ENCODE data around the gene SPATA17. TPM values are rescaled to one million over a fixed set of nuclear protein-coding genes. Genes with fewer than 3 reads are reported as not detected.

The SPATA17 gene
- total and polyA plus RNA-seq, 2 experiments from 2014 or later: 1.2 to 3.5 TPM

DNA sequence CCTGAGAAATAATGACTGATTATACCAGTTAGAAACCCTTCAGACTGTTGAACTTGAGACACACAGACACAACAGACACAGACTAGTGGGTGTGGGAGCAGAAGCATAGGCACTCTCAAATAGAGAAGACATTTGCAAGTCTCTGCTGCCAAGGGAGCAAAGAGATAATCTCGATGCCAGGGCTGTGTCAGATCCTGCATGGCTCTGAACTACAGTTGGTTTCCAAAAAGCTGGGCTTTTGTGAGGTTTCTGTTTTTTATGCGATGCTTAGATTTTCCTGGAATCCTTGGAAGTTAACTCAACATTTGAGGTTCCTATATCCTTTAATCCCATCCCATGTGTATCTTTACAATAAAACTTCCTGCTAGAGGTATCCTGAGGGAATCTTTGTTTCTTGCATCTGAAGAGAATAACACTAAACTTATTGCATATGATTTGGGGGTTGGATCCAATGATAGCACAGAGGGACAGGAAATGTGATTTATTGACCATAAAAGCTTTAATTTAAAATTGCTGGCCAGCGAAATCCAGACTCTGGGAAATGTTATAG lies 236.4 kb downstream of the SPATA17 start:
- no peaks in the 10 kb centered on the region for H3K36me3 Mint-ChIP-seq (ENCODE audit: low read depth)
- peaks cover 2% of the 10 kb centered on the region for H3K27me3 Mint-ChIP-seq (ENCODE audit: insufficient read depth, low read depth, poor library complexity)
- peaks cover 6% of the 10 kb centered on the region; the same call in 2 of the 3 replicates for H3K4me1 Mint-ChIP-seq
- no peaks in the 10 kb centered on the region for H3K9me3 Mint-ChIP-seq
- Histone ChIP-seq H3K4me3 (no peak overlapping the region), H3K4me1 (ENCODE audit: insufficient read depth) (no peaks in the 10 kb centered on the region), H3K9me2 (ENCODE audit: insufficient read depth) (no peaks in the 10 kb centered on the region), H3K27me3 (ENCODE audit: insufficient read depth) (no peaks in the 10 kb centered on the region), H2AFZ (no peak overlapping the region), H3K4me2 (no peak overlapping the region), H3K36me3 (ENCODE audit: insufficient read depth) (no peaks in the 10 kb centered on the region), H3K27ac (ENCODE audit: low read depth) (no peak overlapping the region), H3K79me2 (replicated peaks; ENCODE audit: insufficient read depth) (no peaks in the 10 kb centered on the region), H4K20me1 (replicated peaks; ENCODE audit: insufficient read depth) (no peaks in the 10 kb centered on the region), H3F3A (replicated peaks; ENCODE audit: low read depth) (no peaks in the 10 kb centered on the region)
- no peak overlapping the region for H3K27ac Mint-ChIP-seq
- ATAC-seq (no peak), DNase-seq (ENCODE audit: low spot score) (no peak)
- TF ChIP-seq, protein P1, sequence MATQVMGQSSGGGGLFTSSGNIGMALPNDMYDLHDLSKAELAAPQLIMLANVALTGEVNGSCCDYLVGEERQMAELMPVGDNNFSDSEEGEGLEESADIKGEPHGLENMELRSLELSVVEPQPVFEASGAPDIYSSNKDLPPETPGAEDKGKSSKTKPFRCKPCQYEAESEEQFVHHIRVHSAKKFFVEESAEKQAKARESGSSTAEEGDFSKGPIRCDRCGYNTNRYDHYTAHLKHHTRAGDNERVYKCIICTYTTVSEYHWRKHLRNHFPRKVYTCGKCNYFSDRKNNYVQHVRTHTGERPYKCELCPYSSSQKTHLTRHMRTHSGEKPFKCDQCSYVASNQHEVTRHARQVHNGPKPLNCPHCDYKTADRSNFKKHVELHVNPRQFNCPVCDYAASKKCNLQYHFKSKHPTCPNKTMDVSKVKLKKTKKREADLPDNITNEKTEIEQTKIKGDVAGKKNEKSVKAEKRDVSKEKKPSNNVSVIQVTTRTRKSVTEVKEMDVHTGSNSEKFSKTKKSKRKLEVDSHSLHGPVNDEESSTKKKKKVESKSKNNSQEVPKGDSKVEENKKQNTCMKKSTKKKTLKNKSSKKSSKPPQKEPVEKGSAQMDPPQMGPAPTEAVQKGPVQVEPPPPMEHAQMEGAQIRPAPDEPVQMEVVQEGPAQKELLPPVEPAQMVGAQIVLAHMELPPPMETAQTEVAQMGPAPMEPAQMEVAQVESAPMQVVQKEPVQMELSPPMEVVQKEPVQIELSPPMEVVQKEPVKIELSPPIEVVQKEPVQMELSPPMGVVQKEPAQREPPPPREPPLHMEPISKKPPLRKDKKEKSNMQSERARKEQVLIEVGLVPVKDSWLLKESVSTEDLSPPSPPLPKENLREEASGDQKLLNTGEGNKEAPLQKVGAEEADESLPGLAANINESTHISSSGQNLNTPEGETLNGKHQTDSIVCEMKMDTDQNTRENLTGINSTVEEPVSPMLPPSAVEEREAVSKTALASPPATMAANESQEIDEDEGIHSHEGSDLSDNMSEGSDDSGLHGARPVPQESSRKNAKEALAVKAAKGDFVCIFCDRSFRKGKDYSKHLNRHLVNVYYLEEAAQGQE (IDR thresholded peaks at IDR 0.05; ENCODE audit: unreplicated experiment): no peak
- no peak for TF ChIP-seq ZNF114 (CRISPR knock-in tag; IDR thresholded peaks at IDR 0.05)
- no peak for TF ChIP-seq POLR2AphosphoS5 (IDR thresholded peaks at IDR 0.05; ENCODE audit: low read depth)
- TF ChIP-seq ETS1 (IDR thresholded peaks at IDR 0.05): no peak
- no peak for TF ChIP-seq STAT1 (IDR thresholded peaks at IDR 0.05; ENCODE audit: unreplicated experiment)
- no peak for TF ChIP-seq ZNF331 (CRISPR knock-in tag; IDR thresholded peaks at IDR 0.05; ENCODE audit: low read depth)
- no peak for TF ChIP-seq JUNB (IDR thresholded peaks at IDR 0.05; ENCODE audit: unreplicated experiment)
- no peak for TF ChIP-seq EZH2 (IDR thresholded peaks at IDR 0.05; ENCODE audit: low read depth, unreplicated experiment)
- TF ChIP-seq, protein P2, sequence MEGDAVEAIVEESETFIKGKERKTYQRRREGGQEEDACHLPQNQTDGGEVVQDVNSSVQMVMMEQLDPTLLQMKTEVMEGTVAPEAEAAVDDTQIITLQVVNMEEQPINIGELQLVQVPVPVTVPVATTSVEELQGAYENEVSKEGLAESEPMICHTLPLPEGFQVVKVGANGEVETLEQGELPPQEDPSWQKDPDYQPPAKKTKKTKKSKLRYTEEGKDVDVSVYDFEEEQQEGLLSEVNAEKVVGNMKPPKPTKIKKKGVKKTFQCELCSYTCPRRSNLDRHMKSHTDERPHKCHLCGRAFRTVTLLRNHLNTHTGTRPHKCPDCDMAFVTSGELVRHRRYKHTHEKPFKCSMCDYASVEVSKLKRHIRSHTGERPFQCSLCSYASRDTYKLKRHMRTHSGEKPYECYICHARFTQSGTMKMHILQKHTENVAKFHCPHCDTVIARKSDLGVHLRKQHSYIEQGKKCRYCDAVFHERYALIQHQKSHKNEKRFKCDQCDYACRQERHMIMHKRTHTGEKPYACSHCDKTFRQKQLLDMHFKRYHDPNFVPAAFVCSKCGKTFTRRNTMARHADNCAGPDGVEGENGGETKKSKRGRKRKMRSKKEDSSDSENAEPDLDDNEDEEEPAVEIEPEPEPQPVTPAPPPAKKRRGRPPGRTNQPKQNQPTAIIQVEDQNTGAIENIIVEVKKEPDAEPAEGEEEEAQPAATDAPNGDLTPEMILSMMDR (conservative IDR thresholded peaks at IDR 0.05; ENCODE audit: low read depth in 2 of 2): no peak
- TF ChIP-seq, protein P3, sequence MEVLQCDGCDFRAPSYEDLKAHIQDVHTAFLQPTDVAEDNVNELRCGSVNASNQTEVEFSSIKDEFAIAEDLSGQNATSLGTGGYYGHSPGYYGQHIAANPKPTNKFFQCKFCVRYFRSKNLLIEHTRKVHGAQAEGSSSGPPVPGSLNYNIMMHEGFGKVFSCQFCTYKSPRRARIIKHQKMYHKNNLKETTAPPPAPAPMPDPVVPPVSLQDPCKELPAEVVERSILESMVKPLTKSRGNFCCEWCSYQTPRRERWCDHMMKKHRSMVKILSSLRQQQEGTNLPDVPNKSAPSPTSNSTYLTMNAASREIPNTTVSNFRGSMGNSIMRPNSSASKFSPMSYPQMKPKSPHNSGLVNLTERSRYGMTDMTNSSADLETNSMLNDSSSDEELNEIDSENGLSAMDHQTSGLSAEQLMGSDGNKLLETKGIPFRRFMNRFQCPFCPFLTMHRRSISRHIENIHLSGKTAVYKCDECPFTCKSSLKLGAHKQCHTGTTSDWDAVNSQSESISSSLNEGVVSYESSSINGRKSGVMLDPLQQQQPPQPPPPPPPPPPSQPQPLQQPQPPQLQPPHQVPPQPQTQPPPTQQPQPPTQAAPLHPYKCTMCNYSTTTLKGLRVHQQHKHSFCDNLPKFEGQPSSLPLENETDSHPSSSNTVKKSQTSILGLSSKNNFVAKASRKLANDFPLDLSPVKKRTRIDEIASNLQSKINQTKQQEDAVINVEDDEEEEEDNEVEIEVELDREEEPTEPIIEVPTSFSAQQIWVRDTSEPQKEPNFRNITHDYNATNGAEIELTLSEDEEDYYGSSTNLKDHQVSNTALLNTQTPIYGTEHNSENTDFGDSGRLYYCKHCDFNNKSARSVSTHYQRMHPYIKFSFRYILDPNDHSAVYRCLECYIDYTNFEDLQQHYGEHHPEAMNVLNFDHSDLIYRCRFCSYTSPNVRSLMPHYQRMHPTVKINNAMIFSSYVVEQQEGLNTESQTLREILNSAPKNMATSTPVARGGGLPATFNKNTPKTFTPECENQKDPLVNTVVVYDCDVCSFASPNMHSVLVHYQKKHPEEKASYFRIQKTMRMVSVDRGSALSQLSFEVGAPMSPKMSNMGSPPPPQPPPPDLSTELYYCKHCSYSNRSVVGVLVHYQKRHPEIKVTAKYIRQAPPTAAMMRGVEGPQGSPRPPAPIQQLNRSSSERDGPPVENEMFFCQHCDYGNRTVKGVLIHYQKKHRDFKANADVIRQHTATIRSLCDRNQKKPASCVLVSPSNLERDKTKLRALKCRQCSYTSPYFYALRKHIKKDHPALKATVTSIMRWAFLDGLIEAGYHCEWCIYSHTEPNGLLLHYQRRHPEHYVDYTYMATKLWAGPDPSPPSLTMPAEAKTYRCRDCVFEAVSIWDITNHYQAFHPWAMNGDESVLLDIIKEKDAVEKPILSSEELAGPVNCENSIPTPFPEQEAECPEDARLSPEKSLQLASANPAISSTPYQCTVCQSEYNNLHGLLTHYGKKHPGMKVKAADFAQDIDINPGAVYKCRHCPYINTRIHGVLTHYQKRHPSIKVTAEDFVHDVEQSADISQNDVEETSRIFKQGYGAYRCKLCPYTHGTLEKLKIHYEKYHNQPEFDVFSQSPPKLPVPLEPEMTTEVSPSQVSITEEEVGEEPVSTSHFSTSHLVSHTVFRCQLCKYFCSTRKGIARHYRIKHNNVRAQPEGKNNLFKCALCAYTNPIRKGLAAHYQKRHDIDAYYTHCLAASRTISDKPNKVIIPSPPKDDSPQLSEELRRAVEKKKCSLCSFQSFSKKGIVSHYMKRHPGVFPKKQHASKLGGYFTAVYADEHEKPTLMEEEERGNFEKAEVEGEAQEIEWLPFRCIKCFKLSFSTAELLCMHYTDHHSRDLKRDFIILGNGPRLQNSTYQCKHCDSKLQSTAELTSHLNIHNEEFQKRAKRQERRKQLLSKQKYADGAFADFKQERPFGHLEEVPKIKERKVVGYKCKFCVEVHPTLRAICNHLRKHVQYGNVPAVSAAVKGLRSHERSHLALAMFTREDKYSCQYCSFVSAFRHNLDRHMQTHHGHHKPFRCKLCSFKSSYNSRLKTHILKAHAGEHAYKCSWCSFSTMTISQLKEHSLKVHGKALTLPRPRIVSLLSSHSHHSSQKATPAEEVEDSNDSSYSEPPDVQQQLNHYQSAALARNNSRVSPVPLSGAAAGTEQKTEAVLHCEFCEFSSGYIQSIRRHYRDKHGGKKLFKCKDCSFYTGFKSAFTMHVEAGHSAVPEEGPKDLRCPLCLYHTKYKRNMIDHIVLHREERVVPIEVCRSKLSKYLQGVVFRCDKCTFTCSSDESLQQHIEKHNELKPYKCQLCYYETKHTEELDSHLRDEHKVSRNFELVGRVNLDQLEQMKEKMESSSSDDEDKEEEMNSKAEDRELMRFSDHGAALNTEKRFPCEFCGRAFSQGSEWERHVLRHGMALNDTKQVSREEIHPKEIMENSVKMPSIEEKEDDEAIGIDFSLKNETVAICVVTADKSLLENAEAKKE (CRISPR knock-in tag; IDR thresholded peaks at IDR 0.05): no peak
- TF ChIP-seq CREB1 (CRISPR knock-in tag; IDR thresholded peaks at IDR 0.05; ENCODE audit: low read depth): no peak
- no peak for TF ChIP-seq NANOG (IDR thresholded peaks at IDR 0.05; ENCODE audit: borderline replicate concordance)
- no peak for TF ChIP-seq EZH2phosphoT487 (IDR thresholded peaks at IDR 0.05; ENCODE audit: unreplicated experiment)
- no peak overlapping the region for H3K4me3 Mint-ChIP-seq
